CD4-positive, alpha-beta T cell treated with Interleukin-21 for 1 hour (primary cell): Measurements from ENCODE around the gene ZNF236.
A peak's percentile ranks its signal among the peaks of the same experiment; 100 is the strongest.
"Not testable (repeated sequence)": the region's sequence is repeated elsewhere in the genome, so short reads cannot be mapped to it uniquely, and the experiment has no call there.

Experiments
- DNase-seq: peaks from one replicate; pipeline ENCODE4 v3.0.0-alpha.2; 2020

The ZNF236 gene

GRCh38 chr18:76914314-76914713, 92.0 kb downstream of the ZNF236 start:
- DNase-seq: no peak

- no peak for DNase-seq
Measured at GRCh38 chr18:76914796-76915195, 92.4 kb downstream of the ZNF236 start.

- DNase-seq: no peak
Measured at GRCh38 chr18:76915456-76915855, 93.1 kb downstream of the ZNF236 start.

- no peak for DNase-seq
Measured at GRCh38 chr18:76920974-76921373, 98.6 kb downstream of the ZNF236 start.

- peak; percentile 55 for DNase-seq
Measured at GRCh38 chr18:76922107-76922506, 99.8 kb downstream of the ZNF236 start.

GRCh38 chr18:76923485-76924085, 101.2 kb downstream of the ZNF236 start:
- no peak for DNase-seq

GRCh38 chr18:76925501-76925900, 103.1 kb downstream of the ZNF236 start:
- no peak for DNase-seq

- no peak for DNase-seq
Measured at GRCh38 chr18:76927223-76927725, 104.9 kb downstream of the ZNF236 start.

GRCh38 chr18:76928179-76928868, 106.0 kb downstream of the ZNF236 start:
- DNase-seq: no peak

GRCh38 chr18:76931171-76931570, 108.8 kb downstream of the ZNF236 start:
- no peak for DNase-seq

- no peak for DNase-seq
Measured at GRCh38 chr18:76932026-76932819, 109.9 kb downstream of the ZNF236 start.

- DNase-seq: no peak
Measured at GRCh38 chr18:76935722-76936337, 113.5 kb downstream of the ZNF236 start.

- no peak for DNase-seq
Measured at GRCh38 chr18:76936877-76937276, 114.5 kb downstream of the ZNF236 start.

GRCh38 chr18:76937597-76937996, 115.2 kb downstream of the ZNF236 start:
- DNase-seq: no peak

- DNase-seq: no peak
Measured at GRCh38 chr18:76938619-76939018, 116.3 kb downstream of the ZNF236 start.

- no peak for DNase-seq
Measured at GRCh38 chr18:76941284-76941683, 118.9 kb downstream of the ZNF236 start.

- DNase-seq: no peak
Measured at GRCh38 chr18:76943542-76944339, 121.4 kb downstream of the ZNF236 start.

GRCh38 chr18:76944346-76944745, 122.0 kb downstream of the ZNF236 start:
- not testable (repeated sequence) for DNase-seq

GRCh38 chr18:76948345-76948744, 126.0 kb downstream of the ZNF236 start:
- peak; percentile 9 for DNase-seq

- DNase-seq: no peak
Measured at GRCh38 chr18:76951456-76952247, 129.3 kb downstream of the ZNF236 start.

GRCh38 chr18:76952747-76953146, 130.4 kb downstream of the ZNF236 start:
- no peak for DNase-seq

GRCh38 chr18:76953156-76953555, 130.8 kb downstream of the ZNF236 start:
- no peak for DNase-seq
